Keratinocyte (primary cell): ENCODE measurements around the gene TP53BP2. TPM values are rescaled to one million over a fixed set of nuclear protein-coding genes. Genes with fewer than 3 reads are reported as not detected.
"Not testable (repeated sequence)": the region's sequence is repeated elsewhere in the genome, so short reads cannot be mapped to it uniquely, and the experiment has no call there.

ENCODE experiments used
- DNase-seq: peaks from one replicate; pipeline ENCODE4 v3.0.0-alpha.2; 2011; ENCODE audit warnings: low read depth, missing footprints, low spot score
- FAIRE-seq: peaks from 2 replicates; lab custom pipeline; 2011; peaks lifted over from hg19 to GRCh38; lab: Jason Lieb, UNC
- H2AFZ ChIP-seq: 2 replicates; pipeline ENCODE4 v1.6.0; 2012; ENCODE audit warnings: low read length, control low read depth, inconsistent platforms; ENCODE audit not compliant: control insufficient read depth
- H3K27ac ChIP-seq: 2 replicates; pipeline ENCODE4 v1.5.1; 2011; ENCODE audit warnings: low read length; ENCODE audit not compliant: control insufficient read depth, insufficient read depth
- H3K27me3 ChIP-seq: 3 replicates; pipeline ENCODE4 v1.6.0; 2011; ENCODE audit warnings: low read length; ENCODE audit not compliant: control insufficient read depth, insufficient read depth; ENCODE audit errors: extremely low read depth
- H3K36me3 ChIP-seq, 2 experiments: 2 replicates in 1 of 2; 3 replicates in 1 of 2; pipeline ENCODE4 v1.5.1; 2011; ENCODE audit warnings: low read length in 2 of 2, mild to moderate bottlenecking in 1 of 2; ENCODE audit not compliant: control insufficient read depth in 2 of 2, insufficient read depth in 2 of 2; ENCODE audit errors: extremely low read depth in 1 of 2
- H3K4me1 ChIP-seq: 3 replicates; pipeline ENCODE4 v1.5.1; 2011; ENCODE audit warnings: low read length; ENCODE audit not compliant: control insufficient read depth, insufficient read depth; ENCODE audit errors: extremely low read depth
- H3K4me2 ChIP-seq: 3 replicates; pipeline ENCODE4 v1.6.0; 2011; ENCODE audit warnings: low read depth, low read length; ENCODE audit not compliant: control insufficient read depth, insufficient read depth; ENCODE audit errors: extremely low read depth
- H3K4me3 ChIP-seq, 3 experiments: fragments of 200-600 bp in 1 of 3; sonication (generic) in 1 of 3; 2 replicates in 2 of 3; 3 replicates in 1 of 3; pipeline ENCODE4 v1.5.1; 2011 to 2016; ENCODE audit warnings: low read length in 3 of 3, mild to moderate bottlenecking in 3 of 3, control low read depth in 2 of 3, inconsistent platforms in 1 of 3, low read depth in 1 of 3, mixed read lengths in 1 of 3, mixed run types in 1 of 3, moderate library complexity in 1 of 3; ENCODE audit not compliant: control insufficient read depth in 2 of 3, insufficient read depth in 2 of 3; ENCODE audit errors: extremely low read depth in 1 of 3
- H3K79me2 ChIP-seq: 2 replicates; pipeline ENCODE4 v1.6.0; 2012; ENCODE audit warnings: low read length; ENCODE audit not compliant: control insufficient read depth, insufficient read depth
- H3K9ac ChIP-seq: 3 replicates; pipeline ENCODE4 v1.6.0; 2011; ENCODE audit warnings: low read length; ENCODE audit not compliant: control insufficient read depth, insufficient read depth; ENCODE audit errors: extremely low read depth
- H3K9me1 ChIP-seq: 3 replicates; pipeline ENCODE4 v1.6.0; 2011; ENCODE audit warnings: low read length; ENCODE audit not compliant: control insufficient read depth, insufficient read depth; ENCODE audit errors: extremely low read depth
- H3K9me3 ChIP-seq: 2 replicates; pipeline ENCODE4 v1.5.1; 2012; ENCODE audit warnings: low read depth, low read length; ENCODE audit not compliant: control insufficient read depth
- H4K20me1 ChIP-seq: 3 replicates; pipeline ENCODE4 v1.6.0; 2011; ENCODE audit warnings: low read length; ENCODE audit not compliant: control insufficient read depth, insufficient read depth; ENCODE audit errors: extremely low read depth
- EZH2 ChIP-seq: IDR thresholded peaks from one replicate; pipeline ENCODE4 v1.6.1; 2012; ENCODE audit warnings: inconsistent platforms, mild to moderate bottlenecking, low read length, moderate library complexity
- dilution Hi-C: fragments of 300-500 bp; cut with MboI; formaldehyde crosslinking; loops from one replicate; pipeline ENCODE4 v1.7.0; 2020; ENCODE audit warnings: low sequenced_read_pairs; ENCODE audit not compliant: extremely low pct_ligation_motif_present
- polyA plus RNA-seq, 5 experiments: library from polyadenylated mRNA; depleted of rRNA in 3 of 5; stranded (reverse) in 3 of 5; stranded (forward) in 1 of 5; unstranded in 1 of 5; fragments of >200 nt; gene quantifications; 1 replicate in 1 of 5; 2 replicates in 3 of 5; 3 replicates in 1 of 5; pipeline versions ENCODE4 v1.2.1 to v1.2.3, GENCODE V29; 2011 to 2012; ENCODE audit warnings: missing spikeins in 2 of 5, low read depth in 1 of 5, low replicate concordance in 1 of 5
- TF ChIP-seq, protein P1 (sequence below), 3 experiments: IDR thresholded peaks in 1 of 3; conservative IDR thresholded peaks in 1 of 3; optimal IDR thresholded peaks in 1 of 3; 2 replicates in 2 of 3; 3 replicates in 1 of 3; pipeline versions ENCODE3 to v1.5.1; 2011; ENCODE audit warnings: low read length in 3 of 3, mild to moderate bottlenecking in 3 of 3, moderate library complexity in 2 of 3, control low read depth in 1 of 3, inconsistent platforms in 1 of 3; ENCODE audit not compliant: insufficient read depth in 2 of 3; ENCODE audit errors: extremely low read depth in 1 of 3

TP53BP2 gene
- polyA plus RNA-seq, 1 donor (not counting 4 experiments of a cell fraction or from before 2014, with no cell fraction given) = 22.5 TPM

DNA sequence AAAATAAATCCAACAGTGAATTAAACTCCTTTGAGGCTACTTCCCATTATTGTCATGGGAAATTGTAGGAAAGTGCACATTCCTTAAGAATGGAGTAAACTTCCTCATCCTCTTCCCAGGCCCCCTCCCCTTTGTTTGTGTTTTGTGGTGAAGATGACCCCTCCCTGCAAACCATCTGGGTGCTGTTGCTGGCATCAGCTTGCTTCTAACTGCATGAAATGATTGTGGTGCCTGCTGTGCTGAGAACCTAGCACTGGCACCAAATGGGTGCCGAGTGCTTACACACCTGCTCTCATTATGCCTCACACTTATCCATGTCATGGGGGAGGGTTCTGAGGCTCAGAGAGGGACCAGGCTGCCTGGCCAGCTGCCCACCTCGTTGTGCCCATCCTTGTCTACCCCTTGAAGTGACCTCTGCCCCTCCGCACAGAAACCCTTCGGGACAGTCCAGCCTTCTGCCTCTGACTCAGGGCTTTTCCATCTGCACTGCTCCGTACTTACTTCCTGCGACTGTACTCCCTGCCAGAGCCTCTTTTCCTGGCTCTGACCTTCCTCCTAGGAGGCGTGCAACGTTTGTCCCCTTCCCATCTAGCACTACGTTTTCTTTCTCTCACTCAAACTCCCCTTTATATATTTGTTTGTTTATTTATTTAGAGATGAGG is 102.8 kb downstream of the TP53BP2 start:
- Histone ChIP-seq H3K79me2 (peaks cover 27% of the 10 kb centered on the region), H3K4me1 (peaks cover 44% of the 10 kb centered on the region), H3K9me1 (peaks cover 2% of the 10 kb centered on the region), H3K36me3 (peaks cover 38 to 45% of the 10 kb centered on the region in 2 experiments), H3K9ac (no peak overlapping the region), H4K20me1 (peaks cover 5% of the 10 kb centered on the region), H3K4me2 (no peak overlapping the region), H3K9me3 (no peaks in the 10 kb centered on the region), H3K27ac (peak overlapping the region; percentile 13), H3K27me3 (no peaks in the 10 kb centered on the region), H3K4me3 (no peak overlapping the region), H2AFZ (no peak overlapping the region)
- dilution Hi-C loops = no loop called here
- no peak for TF ChIP-seq EZH2
- TF ChIP-seq, protein P1, sequence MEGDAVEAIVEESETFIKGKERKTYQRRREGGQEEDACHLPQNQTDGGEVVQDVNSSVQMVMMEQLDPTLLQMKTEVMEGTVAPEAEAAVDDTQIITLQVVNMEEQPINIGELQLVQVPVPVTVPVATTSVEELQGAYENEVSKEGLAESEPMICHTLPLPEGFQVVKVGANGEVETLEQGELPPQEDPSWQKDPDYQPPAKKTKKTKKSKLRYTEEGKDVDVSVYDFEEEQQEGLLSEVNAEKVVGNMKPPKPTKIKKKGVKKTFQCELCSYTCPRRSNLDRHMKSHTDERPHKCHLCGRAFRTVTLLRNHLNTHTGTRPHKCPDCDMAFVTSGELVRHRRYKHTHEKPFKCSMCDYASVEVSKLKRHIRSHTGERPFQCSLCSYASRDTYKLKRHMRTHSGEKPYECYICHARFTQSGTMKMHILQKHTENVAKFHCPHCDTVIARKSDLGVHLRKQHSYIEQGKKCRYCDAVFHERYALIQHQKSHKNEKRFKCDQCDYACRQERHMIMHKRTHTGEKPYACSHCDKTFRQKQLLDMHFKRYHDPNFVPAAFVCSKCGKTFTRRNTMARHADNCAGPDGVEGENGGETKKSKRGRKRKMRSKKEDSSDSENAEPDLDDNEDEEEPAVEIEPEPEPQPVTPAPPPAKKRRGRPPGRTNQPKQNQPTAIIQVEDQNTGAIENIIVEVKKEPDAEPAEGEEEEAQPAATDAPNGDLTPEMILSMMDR (optimal IDR thresholded peaks at IDR 0.05 in 1 of 3, IDR thresholded peaks at IDR 0.05 in 1 of 3, conservative IDR thresholded peaks at IDR 0.05 in 1 of 3; ENCODE audit: extremely low read depth in 1 of 3, insufficient read depth in 2 of 3, low read length in 3 of 3) = no peak
- FAIRE-seq (no peak), DNase-seq (no peak)

DNA sequence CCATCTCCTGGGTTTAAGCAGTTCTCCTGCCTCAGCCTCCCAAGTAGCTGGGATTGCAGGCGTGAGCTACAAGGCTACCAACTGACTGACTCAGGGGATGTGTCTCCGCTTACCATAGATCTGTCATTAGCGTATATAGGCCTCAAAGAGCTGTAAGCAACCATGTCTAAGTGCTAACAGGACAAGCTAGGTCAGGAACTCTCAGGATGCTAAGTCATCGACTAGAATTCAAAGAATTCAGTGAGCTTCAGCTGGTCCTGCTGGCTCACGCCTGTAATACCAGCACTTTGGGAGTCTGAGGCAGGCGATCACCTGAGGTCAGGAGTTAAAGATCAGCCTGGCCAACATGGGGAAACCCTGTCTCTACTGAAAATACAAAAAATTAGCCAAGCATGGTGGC is 103.9 kb downstream of the TP53BP2 start:
- peak; percentile 88 for FAIRE-seq
- peaks cover 2% of the 10 kb centered on the region for H3K9me1 ChIP-seq
- peaks cover 49% of the 10 kb centered on the region for H3K4me1 ChIP-seq
- H3K27ac ChIP-seq = peak overlapping the region; percentile 55
- no peak overlapping the region for H3K4me3 ChIP-seq
- no peaks in the 10 kb centered on the region for H3K9me3 ChIP-seq
- H4K20me1 ChIP-seq = peaks cover 8% of the 10 kb centered on the region
- peak; percentile 85 for DNase-seq
- peaks cover 34% of the 10 kb centered on the region for H3K79me2 ChIP-seq
- no peaks in the 10 kb centered on the region for H3K27me3 ChIP-seq
- peak overlapping the region; percentile 22 for H3K4me2 ChIP-seq
- no peak for TF ChIP-seq EZH2
- TF ChIP-seq, protein P1 (optimal IDR thresholded peaks at IDR 0.05 in 1 of 3, IDR thresholded peaks at IDR 0.05 in 1 of 3, conservative IDR thresholded peaks at IDR 0.05 in 1 of 3; ENCODE audit: extremely low read depth in 1 of 3, insufficient read depth in 2 of 3, low read length in 3 of 3) = no peak
- no peak overlapping the region for H3K9ac ChIP-seq
- dilution Hi-C loops = no loop called here
- H3K36me3 ChIP-seq = peaks cover 30 to 37% of the 10 kb centered on the region in 2 experiments
- H2AFZ ChIP-seq = no peak overlapping the region

DNA sequence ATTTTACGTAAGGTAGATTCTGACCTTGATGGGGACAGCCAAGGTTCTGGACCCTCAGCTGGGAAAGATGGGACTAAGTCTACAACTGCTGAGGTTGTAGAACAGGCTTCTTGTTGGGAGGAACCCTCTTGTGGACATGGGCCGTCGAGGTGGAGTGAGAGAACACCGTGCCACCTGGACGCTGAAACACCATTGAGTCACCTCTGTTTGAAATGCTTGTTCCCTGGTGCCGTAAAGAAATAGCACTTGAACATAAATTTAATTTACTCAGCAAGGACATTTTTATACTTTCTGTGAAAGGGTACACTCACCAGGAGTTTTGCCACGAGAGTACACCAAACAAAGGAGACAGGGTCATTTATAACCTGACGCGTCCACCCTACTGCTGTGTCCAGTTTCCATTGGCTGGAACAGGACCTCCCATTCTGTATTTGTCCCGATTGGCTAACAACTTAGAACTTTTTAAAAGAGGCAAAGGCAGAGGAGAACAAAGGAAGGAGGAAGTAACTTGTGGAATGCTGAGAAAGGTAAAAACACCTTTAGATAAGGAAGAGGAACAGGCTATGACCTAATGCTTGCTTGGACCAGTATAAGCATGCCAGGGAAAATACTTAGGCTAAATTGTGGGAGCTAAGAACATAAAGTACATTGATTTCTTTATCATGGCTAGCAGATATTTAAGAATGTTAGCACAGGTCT is 105.6 kb downstream of the TP53BP2 start:
- H3K79me2 ChIP-seq = peaks cover 49% of the 10 kb centered on the region
- DNase-seq, H3K9me3 ChIP-seq, H3K27me3 ChIP-seq, H3K4me3 ChIP-seq, H2AFZ ChIP-seq, FAIRE-seq, H3K9me1 ChIP-seq, dilution Hi-C loops: not testable (repeated sequence)
- peaks cover 22 to 33% of the 10 kb centered on the region in 2 experiments for H3K36me3 ChIP-seq
- H3K4me1 ChIP-seq = peaks cover 55% of the 10 kb centered on the region
- peaks cover 13% of the 10 kb centered on the region for H4K20me1 ChIP-seq
- peak overlapping the region; percentile 95 for H3K27ac ChIP-seq
- peak overlapping the region; percentile 65 for H3K9ac ChIP-seq
- H3K4me2 ChIP-seq = peak overlapping the region; percentile 35
